T follicular helper cell (primary cell): ENCODE measurements around the gene FABP3.

Experiments
- DNase-seq: peaks from one replicate; pipeline ENCODE4 v3.0.0-alpha.2; 2020; ENCODE audit warnings: low read depth

FABP3 gene

GRCh38 chr1:31371121-31371959 lies 1.5 kb downstream of the FABP3 start:
- no peak for DNase-seq

GRCh38 chr1:31370565-31370964 lies 2.3 kb downstream of the FABP3 start:
- DNase-seq = no peak

GRCh38 chr1:31370021-31370420 lies 2.9 kb downstream of the FABP3 start:
- no peak for DNase-seq

GRCh38 chr1:31368611-31369107 lies 4.2 kb downstream of the FABP3 start:
- DNase-seq = no peak

- no peak for DNase-seq
Observed at GRCh38 chr1:31366796-31367195, 6.1 kb downstream of the FABP3 start.

- DNase-seq = no peak
Observed at GRCh38 chr1:31364561-31365250, 8.2 kb downstream of the FABP3 start.

GRCh38 chr1:31362032-31362431 lies 10.8 kb downstream of the FABP3 start:
- no peak for DNase-seq

- DNase-seq = no peak
Observed at GRCh38 chr1:31361607-31362006, 11.3 kb downstream of the FABP3 start.

GRCh38 chr1:31356427-31356826 lies 16.4 kb downstream of the FABP3 start:
- DNase-seq = no peak

GRCh38 chr1:31354283-31354682 lies 18.6 kb downstream of the FABP3 start:
- no peak for DNase-seq

GRCh38 chr1:31348449-31348848 lies 24.4 kb downstream of the FABP3 start:
- no peak for DNase-seq

- no peak for DNase-seq
Observed at GRCh38 chr1:31346785-31347184, 26.1 kb downstream of the FABP3 start.

- DNase-seq = no peak
Observed at GRCh38 chr1:31345635-31346034, 27.2 kb downstream of the FABP3 start.

GRCh38 chr1:31344503-31344902 lies 28.4 kb downstream of the FABP3 start:
- DNase-seq = no peak

GRCh38 chr1:31336687-31337467 lies 36.0 kb downstream of the FABP3 start:
- DNase-seq = no peak

- DNase-seq = no peak
Observed at GRCh38 chr1:31335007-31335406, 37.9 kb downstream of the FABP3 start.

GRCh38 chr1:31327381-31327780 lies 45.5 kb downstream of the FABP3 start:
- no peak for DNase-seq

GRCh38 chr1:31326461-31326860 lies 46.4 kb downstream of the FABP3 start:
- no peak for DNase-seq

GRCh38 chr1:31324992-31325391 lies 47.9 kb downstream of the FABP3 start:
- DNase-seq = no peak

GRCh38 chr1:31324093-31324492 lies 48.8 kb downstream of the FABP3 start:
- DNase-seq = no peak

- no peak for DNase-seq
Observed at GRCh38 chr1:31318146-31318545, 54.7 kb downstream of the FABP3 start.

- no peak for DNase-seq
Observed at GRCh38 chr1:31315902-31316301, 57.0 kb downstream of the FABP3 start.
